HEK293 (cell line): Measurements from ENCODE around the gene AP1S2.

Experiments
- CTCF ChIA-PET: fragments of 350-600 bp; formaldehyde crosslinking; extraction: SDS; loops from one replicate; lab custom pipeline; 2021; ENCODE audit warnings: antibody characterized with exemption; lab: Yijun Ruan, JAX
- POLR2A ChIA-PET: fragments of 300-600 bp; formaldehyde crosslinking; extraction: SDS; loops from one replicate; lab custom pipeline; 2020; ENCODE audit warnings: antibody characterized with exemption, inconsistent platforms; lab: Yijun Ruan, JAX
- H3K27ac ChIP-seq: fragments of 200-500 bp; sonication (Bioruptor generic); 2 replicates; pipeline ENCODE4 v1.5.1; 2014; ENCODE audit warnings: low read depth, low read length, control low read depth, inconsistent platforms; ENCODE audit errors: extremely low read depth
- H3K36me3 ChIP-seq, 2 experiments: fragments of 200-500 bp in 1 of 2; sonication (Bioruptor generic) in 1 of 2; 1 replicate in 1 of 2; 2 replicates in 1 of 2; pipeline ENCODE4 v1.5.1; 2014 to 2017; ENCODE audit warnings: inconsistent platforms in 2 of 2, low read length in 2 of 2; ENCODE audit not compliant: control insufficient read depth in 2 of 2, insufficient read depth in 1 of 2
- H3K4me1 ChIP-seq: fragments of 200-500 bp; sonication (Bioruptor generic); 2 replicates; pipeline ENCODE4 v1.5.1; 2014; ENCODE audit warnings: mild to moderate bottlenecking, low read length, inconsistent platforms; ENCODE audit not compliant: control insufficient read depth, insufficient read depth
- H3K4me3 ChIP-seq: 2 replicates; pipeline ENCODE4 v1.5.1; 2011; ENCODE audit warnings: low read depth, mild to moderate bottlenecking, control low read depth, low read length, moderate library complexity
- H3K9me3 ChIP-seq: fragments of 200-500 bp; sonication (Bioruptor generic); 2 replicates; pipeline ENCODE4 v1.5.1; 2014; ENCODE audit warnings: low read depth, low read length, inconsistent platforms; ENCODE audit not compliant: control insufficient read depth, insufficient read depth
- CTCF ChIP-seq: fragments of 450-650 bp; formaldehyde crosslinking; IDR thresholded peaks from 2 replicates; pipeline ENCODE4 v1.5.1; 2016; ENCODE audit warnings: missing biosample characterization, missing genetic modification characterization
- HIC1 ChIP-seq: fragments of 450-650 bp; formaldehyde crosslinking; IDR thresholded peaks from 2 replicates; pipeline ENCODE4 v1.5.1; 2016; ENCODE audit warnings: missing biosample characterization, missing genetic modification characterization
- KLF8 ChIP-seq: fragments of 450-650 bp; formaldehyde crosslinking; IDR thresholded peaks from 2 replicates; pipeline ENCODE4 v1.5.1; 2016; ENCODE audit warnings: missing biosample characterization, missing genetic modification characterization
- PBX3 ChIP-seq: sonication (generic); formaldehyde crosslinking; IDR thresholded peaks from 2 replicates; pipeline ENCODE4 v1.8.1; 2022; ENCODE audit warnings: mild to moderate bottlenecking, moderate library complexity, missing genetic modification reagents
- PRDM10 ChIP-seq: fragments of 450-650 bp; formaldehyde crosslinking; IDR thresholded peaks from 2 replicates; pipeline ENCODE4 v1.5.1; 2016; ENCODE audit warnings: missing biosample characterization, missing genetic modification characterization
- WT1 ChIP-seq: fragments of 450-650 bp; formaldehyde crosslinking; IDR thresholded peaks from 2 replicates; pipeline ENCODE4 v1.5.1; 2016; ENCODE audit warnings: missing biosample characterization, missing genetic modification characterization
- YY1 ChIP-seq: fragments of 450-650 bp; formaldehyde crosslinking; IDR thresholded peaks from 2 replicates; pipeline ENCODE4 v1.5.1; 2018; ENCODE audit warnings: missing biosample characterization, missing genetic modification characterization
- ZBTB26 ChIP-seq: fragments of 450-650 bp; formaldehyde crosslinking; optimal IDR thresholded peaks from 2 replicates; pipeline ENCODE3; 2016; ENCODE audit warnings: missing biosample characterization, mild to moderate bottlenecking, missing genetic modification characterization
- ZEB2 ChIP-seq: fragments of 450-650 bp; formaldehyde crosslinking; IDR thresholded peaks from 2 replicates; pipeline ENCODE4 v1.5.1; 2016; ENCODE audit warnings: missing biosample characterization, missing genetic modification characterization
- ZFHX2 ChIP-seq: fragments of 450-650 bp; formaldehyde crosslinking; conservative IDR thresholded peaks from 2 replicates; pipeline ENCODE4 v1.5.1; 2016; ENCODE audit warnings: missing biosample characterization, missing genetic modification characterization
- ZNF311 ChIP-seq: fragments of 450-650 bp; formaldehyde crosslinking; IDR thresholded peaks from 2 replicates; pipeline ENCODE4 v1.5.1; 2017; ENCODE audit warnings: missing biosample characterization, missing genetic modification characterization, borderline replicate concordance
- ZNF335 ChIP-seq: fragments of 450-650 bp; formaldehyde crosslinking; conservative IDR thresholded peaks from 2 replicates; pipeline ENCODE4 v1.5.1; 2016; ENCODE audit warnings: missing biosample characterization, missing genetic modification characterization
- ZNF37A ChIP-seq: fragments of 450-650 bp; IDR thresholded peaks from 2 replicates; pipeline ENCODE4 v1.5.1; 2018; ENCODE audit warnings: missing biosample characterization, missing genetic modification characterization
- ZNF624 ChIP-seq: fragments of 450-650 bp; formaldehyde crosslinking; IDR thresholded peaks from 2 replicates; pipeline ENCODE4 v1.5.1; 2017; ENCODE audit warnings: missing biosample characterization, missing genetic modification characterization

Gene AP1S2

GRCh38 chrX:15854080-15854655, 445 bp downstream of the AP1S2 start:
- ChIA-PET CTCF (no interaction called here), POLR2A (interaction anchor here (0.6 to 2.0 kb wide), 15 partner anchors 10 to 923 kb away, joined by 3 to 15 read pairs (median 4); partner anchors contain the start of genes CA5B, SYAP1 and ZRSR2)
- H3K4me1 ChIP-seq, result peaks cover 9% of the 10 kb centered on the region

More at GRCh38 chrX:15854080-15854655, 445 bp downstream of the AP1S2 start:
- H3K9me3 ChIP-seq, result no peaks in the 10 kb centered on the region
- TF ChIP-seq CTCF (tag by site-specific recombination) (peak; percentile 47; the same call in 1 of the 2 replicates), PBX3 (peak; percentile 20; the same call in 1 of the 2 replicates), ZBTB26 (peak; percentile 76), ZNF335 (tag by site-specific recombination) (peak; percentile 95), HIC1 (tag by site-specific recombination) (0 out of 2 replicates have a peak, but pooled peaks have one; percentile 31), PRDM10 (tag by site-specific recombination) (peak; percentile 59; the same call in 1 of the 2 replicates), ZNF311 (tag by site-specific recombination) (no peak), WT1 (no peak), YY1 (peak; percentile 38; the same call in 1 of the 2 replicates), ZEB2 (tag by site-specific recombination) (peak; percentile 39; the same call in 1 of the 2 replicates), ZNF624 (no peak), ZFHX2 (0 out of 2 replicates have a peak, but pooled peaks have one; percentile 8), KLF8 (tag by site-specific recombination) (peak; percentile 59), ZNF37A (tag by site-specific recombination) (no peak)
- peaks cover 3 to 21% of the 10 kb centered on the region in 2 experiments for H3K36me3 ChIP-seq
- peak overlapping the region; percentile 97 for H3K4me3 ChIP-seq
- H3K27ac ChIP-seq, result peak overlapping the region; percentile 61; the same call in 1 of the 2 replicates
